ENCODE data around the gene DTWD1.

- TF ChIP-seq CTCF (IDR thresholded peaks at IDR 0.05; ENCODE audit: poor library complexity) (no peak), EZH2 (IDR thresholded peaks at IDR 0.05; ENCODE audit: borderline replicate concordance) (no peak), EZH2phosphoT487 (IDR thresholded peaks at IDR 0.05; ENCODE audit: low read depth, severe bottlenecking, unreplicated experiment) (no peak)
Observed at GRCh38 chr15:49620199-49620598, 649 bp upstream of the DTWD1 start.

All from hepatocyte (in vitro differentiated cells).